GM21825 (cell line): ENCODE results near the gene RPRM.
"Not testable (repeated sequence)": the region's sequence is repeated elsewhere in the genome, so short reads cannot be mapped to it uniquely, and the experiment has no call there.

Experiments used
- ATAC-seq: cut with Tn5 transposase; IDR thresholded peaks from one replicate; pipeline ENCODE4 v1.9.1; 2021; ENCODE audit warnings: mild to moderate bottlenecking, moderate library complexity; ENCODE audit not compliant: unreplicated experiment

Gene RPRM

DNA sequence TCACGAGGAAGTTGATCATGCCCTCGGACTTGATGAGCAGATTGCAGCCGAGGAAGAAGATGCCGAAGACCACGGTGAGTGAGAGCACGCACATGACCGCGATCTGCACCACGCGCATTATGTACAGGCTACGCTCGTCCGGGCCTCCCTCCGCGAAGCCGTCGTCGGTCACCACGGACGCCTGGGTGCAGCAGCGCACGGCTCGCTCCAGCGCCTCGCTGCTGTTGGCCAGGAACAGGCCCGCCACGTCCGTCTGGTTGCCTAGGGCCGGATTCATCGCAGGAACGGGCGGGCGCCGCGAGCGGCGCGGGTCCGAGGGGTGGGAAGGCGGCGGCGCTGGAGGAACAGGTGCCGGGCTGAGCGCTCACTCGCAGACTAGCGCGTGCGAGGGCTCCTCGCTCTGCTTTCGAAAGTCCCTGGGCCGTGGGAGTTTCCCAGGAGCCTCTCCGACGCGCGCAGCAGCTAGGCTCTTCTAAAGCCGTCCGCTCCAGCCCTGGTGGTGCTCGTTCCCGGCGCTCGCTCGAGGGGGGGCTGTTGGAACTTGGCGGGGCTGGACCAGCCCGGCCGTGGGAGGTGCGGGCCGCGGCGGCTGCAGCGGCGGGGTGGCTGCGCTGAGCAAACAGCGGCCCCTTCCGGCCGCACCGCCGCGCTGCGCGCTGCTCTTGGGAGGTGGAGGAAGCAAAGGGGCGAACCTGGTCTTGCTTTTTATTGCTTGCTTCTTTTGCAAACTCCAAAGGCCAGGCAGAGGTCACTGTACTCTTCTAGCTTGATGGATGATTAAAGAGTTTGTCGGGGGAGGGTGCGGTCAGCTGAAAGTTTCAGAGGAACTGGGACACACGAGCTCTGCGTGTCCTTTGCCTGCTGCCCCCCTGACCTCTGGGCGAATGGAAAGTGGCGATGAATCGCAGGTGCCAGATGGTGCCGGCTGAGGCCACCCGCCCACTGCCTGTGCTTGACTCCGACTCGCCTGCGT lies at the start of gene RPRM:
Gene RPRM, minus strand, starts transcription at position 474 of the 973 bp plus-strand sequence. Its CDS starts 197 bp downstream, at position 277.
- peak; percentile 93 for ATAC-seq

DNA sequence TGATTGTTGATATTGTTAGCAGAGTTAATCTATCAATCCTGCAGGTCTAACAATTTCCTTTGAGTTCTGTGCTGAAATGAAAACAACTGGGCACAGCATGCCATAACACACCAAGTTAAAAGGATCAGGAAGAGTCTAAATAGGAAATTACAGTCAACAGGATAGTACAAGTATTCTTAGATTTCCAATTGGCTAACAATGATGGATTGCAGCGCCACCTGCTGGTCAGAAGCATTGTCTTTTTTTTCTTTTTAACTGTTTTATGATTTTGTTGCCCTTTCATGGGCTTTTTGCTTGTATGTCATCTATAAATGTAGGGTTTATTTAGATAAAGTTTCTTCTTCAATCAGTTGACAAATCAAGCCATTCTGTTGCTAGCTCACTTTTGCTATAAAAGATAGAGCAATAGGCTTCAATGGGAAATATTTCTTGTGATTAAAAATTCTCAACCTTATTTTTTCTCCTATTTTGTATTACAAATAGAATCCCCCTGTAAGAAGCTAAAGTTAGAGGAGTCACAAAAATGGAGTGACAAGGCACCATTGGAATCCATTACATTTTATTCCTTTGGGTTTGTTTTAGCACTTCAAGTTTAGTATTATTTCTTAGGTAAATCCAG lies 40.8 kb upstream of the RPRM start:
- ATAC-seq, result no peak

DNA sequence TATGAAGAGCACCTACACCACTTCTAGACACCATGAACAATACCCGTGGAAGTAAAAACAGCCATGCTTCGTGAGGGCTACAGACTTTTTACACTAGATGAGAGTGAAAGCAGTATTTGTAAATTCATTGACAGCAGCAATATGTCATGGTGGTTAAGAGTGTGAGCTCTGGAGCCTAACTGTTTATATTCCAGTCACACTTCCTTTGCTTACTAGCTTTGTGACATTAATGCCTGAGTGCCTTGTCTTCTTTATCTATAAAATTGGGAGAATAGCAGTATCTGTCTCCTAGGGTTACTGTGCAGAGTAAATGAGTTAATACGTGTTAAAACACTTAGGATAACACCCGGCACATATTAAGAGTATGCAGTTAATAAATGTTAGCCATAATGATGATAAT lies 33.8 kb upstream of the RPRM start:
- no peak for ATAC-seq

DNA sequence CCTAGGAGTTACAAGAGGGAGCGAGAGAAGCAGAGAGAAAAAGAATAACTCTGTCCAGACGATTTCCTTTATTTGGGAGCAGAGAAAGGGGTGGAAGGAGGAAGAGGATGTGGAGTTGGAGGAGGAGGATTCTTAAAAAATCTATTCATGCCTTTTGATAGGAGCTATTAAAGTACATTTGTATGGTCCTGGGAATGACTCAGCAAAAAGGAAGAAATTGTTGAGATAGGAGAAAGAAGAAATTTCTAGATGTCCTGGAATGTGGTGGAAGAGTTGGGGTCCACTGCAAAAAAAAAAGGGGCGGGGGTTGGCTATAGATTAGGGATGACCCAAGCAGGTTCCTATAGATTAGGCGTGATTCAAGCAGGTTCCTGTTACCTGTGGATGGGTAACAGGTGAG lies 32.4 kb upstream of the RPRM start:
- no peak for ATAC-seq

DNA sequence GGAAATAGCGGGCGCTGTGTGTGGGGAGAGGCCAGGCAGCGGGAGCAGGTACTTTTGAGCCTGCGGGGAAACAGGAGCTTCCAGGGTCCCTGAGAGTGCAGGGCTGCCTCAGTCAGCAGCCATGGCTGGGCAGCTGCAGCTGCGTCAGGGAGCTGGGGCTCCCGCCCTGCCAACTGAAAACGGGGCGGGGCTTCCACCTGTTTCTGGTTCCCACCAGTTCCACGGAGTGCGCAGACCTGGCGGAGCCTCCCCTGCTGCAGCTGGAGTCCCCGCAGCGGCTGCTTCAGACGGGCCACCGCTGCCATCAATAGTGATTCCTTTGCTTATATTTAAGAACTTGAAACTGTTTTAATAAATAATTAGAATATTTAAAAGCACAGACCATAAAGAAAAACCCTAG lies 30.6 kb upstream of the RPRM start:
- no peak for ATAC-seq

DNA sequence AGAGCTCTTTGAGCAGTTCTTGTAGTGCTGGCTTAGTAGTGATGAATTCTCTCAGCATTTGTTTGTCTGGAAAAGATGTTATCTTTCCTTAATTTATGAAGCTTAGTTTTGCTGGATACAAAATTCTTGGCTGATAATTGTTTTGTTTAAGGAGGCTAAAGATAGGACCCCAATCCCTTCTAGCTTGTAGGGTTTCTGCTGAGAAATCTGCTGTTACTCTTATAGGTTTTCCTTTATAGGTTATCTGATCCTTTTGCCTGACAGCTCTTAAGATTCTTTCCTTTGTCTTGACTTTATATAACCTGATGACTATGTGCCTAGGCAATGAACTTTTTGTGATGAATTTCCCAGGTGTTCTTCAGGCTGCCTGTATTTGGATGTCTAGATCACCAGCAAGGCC lies 27.9 kb upstream of the RPRM start:
- ATAC-seq, result not testable (repeated sequence)

DNA sequence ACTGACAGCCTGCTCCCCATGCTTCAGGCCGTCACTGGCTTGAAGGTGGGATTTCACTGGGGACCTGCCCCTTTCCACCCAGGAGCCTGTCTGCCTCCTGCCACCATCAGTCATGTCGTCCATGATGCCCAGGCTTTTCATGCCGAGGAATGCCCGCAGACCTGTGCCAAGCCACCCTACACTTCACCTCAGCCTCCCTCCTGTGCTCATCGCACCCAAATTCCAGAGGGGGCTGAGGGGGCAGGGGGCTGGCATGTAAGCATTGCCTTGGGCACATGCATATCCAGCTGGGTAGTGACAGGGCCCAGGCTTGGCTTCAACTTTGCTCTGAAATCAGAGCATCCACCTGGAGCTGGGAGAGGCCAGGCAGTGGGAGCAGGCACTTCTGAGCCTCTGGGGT lies 20.9 kb upstream of the RPRM start:
- ATAC-seq, result no peak

DNA sequence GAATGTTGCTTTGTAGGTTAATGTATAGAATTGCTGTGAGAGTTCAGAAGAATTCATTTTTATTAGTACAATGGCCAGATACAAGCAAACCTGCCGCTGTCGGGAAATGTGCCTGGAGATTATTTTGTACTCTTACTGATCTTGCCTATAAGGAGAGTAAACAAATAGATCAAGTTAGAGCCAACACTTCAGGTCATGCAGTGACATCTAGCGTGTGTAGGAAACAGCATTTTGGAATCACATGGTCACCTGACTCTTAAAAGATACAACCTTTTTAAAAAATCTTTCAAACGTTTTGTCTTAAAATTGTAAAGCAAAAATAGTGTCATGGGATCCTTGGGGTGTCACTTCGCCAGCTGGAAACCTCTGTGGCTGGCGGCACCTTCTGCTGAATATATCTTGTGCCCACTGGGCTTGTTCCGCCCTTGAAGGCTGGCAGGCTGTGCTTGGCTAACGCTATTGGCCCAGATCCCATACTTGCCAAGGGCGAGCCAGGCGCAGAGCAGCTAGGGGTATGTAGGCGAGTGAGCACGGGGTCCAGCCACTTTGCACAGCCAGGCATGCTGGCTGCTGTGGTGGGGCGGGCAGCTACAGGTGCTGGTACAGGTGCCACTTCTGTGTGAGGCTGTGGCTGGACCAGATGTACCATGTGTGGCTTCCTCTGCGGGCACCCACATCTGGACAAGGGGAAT lies 19.5 kb upstream of the RPRM start:
- no peak for ATAC-seq

DNA sequence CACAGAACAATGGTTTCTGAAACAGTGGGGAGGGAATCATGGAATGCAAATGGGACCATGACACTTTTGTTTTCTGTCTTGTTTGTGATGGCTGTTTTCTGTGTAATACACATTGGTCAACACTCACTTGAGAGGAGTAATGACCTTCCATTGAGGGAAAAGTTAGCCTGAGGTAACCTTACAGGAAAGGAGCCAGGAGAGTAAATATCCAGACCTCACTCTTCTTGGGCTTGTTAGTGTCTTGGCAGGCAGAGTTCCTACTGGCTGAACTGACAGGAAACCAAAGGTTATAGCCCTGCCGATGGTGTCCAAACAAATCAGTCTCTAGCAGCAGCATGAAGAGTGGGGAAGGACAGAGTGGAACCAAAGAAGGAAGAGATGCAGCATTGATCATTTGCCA lies 17.2 kb upstream of the RPRM start:
- ATAC-seq, result no peak

DNA sequence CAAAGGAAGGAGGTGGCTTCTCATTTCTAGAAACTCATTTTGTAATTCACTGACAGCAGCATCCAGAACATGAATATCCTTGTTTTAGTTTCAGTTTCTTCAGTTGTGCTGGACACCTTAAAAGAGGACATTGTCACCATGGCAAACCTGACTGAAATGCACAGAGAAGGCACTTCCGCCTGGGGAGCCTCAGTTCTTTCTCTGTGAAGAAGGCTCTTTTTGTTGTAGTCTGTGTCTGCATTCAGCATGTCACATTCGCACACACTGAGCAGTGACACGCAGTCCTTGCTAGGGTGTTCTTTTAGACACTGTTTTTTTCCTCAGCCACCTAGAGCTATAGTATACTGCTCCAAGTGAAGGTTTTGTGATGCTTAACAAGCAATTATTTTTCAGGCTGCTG lies 9.5 kb upstream of the RPRM start:
- no peak for ATAC-seq

DNA sequence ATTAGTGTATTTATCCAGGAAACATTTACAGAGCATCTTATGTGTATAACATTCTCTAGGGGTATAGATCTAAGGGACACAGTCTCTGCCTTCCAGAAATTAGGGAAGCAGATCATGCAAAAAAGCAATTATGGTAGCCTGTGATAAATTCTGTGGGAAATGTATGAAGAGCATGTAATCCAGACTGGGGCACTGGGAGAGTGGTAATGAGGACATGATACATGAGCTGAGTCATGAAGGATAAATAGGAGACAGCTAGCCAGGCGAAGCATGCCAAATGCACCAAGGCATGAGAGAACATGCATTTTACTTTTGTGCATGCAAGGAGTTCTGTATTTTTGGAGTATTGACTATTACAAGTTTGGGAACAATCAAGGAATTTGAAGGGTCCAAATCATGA lies 8.9 kb upstream of the RPRM start:
- no peak for ATAC-seq

DNA sequence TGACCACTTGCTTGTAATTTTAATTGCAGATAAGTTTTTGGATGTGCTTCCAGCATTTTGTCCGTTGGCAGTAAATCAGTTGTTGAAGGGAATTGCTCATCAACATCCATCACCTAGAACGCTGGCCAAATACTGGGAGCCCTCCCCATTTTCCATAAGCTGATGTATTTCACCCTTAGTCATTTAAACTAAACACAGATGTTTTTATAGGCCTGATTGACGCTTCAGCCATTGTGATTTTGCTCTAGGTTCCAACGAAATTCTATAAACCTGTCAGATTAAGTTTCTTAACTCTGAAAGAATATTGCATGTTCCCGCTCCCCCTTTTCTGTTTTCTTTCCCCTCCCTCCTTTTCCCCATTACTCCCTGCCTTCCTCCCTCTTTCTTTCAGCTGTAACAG lies 1.0 kb upstream of the RPRM start:
- no peak for ATAC-seq

DNA sequence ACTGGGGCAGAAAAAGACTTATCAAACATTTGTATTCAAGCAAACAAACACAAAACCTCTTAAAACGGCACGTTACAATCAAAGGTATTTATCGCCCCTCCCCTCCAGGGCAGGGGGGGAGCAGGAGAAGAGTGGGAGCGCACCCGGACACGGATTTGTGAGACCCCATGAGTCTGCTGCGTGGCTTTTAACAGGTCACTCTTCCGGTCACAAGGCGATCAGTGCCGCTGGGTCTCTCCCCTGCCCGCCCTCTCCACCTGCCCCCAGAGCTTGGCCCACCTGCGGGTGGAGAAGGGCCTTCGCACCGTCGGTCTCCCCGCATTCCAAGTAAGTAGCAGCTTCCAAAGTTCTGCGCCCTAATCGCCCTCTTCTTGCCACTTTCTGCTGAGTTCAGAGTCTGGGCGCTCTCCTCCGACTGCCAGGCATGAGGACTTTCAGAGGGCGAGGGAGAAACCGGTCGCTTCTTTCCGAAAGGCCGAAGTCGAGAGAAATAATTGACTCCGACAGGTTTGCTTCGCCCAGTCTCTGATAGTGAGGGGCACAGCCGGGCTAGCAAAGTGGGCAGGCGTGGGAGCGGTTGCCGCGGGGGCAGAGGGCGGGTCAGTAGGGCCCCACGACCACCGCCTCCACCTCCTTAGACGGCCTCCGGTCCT lies 800 bp downstream of the RPRM start:
- no peak for ATAC-seq

DNA sequence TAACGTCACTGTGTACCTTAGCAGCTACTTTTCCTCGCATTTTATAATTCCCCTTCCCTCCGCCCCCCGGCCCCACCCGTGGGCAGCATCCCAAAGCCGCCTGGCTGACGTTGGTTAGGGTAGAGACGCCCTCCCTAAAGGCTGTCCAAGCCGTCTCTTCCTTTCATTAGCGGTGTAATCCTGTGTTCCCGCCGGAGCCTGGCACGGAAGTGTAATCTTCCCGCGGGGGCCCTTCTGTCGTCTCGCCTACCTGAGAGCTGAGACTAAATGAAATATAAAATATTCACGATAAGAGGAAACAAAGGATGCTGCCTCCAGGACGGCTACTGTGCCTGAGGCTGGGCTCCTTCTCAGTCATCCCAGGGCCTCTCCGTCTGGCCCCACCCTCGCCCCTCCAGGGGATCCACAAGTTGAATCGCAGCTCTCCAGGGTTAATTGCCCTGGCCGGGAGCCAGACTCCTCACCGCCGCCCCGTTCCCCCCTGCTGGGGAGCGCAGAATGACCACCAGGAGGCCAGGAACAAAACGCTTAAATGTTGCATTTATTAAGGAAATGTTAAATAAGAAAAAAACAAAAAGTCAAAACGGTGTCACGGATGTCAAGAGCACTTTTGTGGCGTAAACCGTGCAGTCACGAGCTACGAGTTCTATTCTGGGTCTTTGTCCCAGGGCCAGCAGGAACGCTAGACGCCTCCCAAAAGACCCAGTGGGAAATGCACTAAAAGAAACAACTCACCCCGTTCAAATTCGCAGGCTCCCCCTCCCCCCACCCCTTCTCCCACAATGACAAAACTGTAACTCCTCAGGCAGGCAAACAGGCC lies 1.5 kb downstream of the RPRM start:
- ATAC-seq, result no peak

DNA sequence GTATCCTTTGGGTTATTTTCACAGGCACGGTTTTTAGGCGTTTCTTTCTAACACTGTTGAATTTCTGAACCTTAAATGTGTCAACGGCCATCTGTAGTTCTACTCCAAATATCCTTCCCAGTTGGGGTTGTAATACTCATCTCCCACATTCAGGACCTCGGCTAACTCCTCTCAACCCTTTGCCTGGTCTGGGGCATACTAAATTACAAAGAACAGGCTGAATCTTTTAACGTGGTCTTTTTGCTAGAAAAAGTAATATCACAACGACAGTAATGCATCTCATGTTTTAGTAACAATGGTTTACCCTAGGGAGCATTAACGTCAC lies 2.1 kb downstream of the RPRM start:
- no peak for ATAC-seq

DNA sequence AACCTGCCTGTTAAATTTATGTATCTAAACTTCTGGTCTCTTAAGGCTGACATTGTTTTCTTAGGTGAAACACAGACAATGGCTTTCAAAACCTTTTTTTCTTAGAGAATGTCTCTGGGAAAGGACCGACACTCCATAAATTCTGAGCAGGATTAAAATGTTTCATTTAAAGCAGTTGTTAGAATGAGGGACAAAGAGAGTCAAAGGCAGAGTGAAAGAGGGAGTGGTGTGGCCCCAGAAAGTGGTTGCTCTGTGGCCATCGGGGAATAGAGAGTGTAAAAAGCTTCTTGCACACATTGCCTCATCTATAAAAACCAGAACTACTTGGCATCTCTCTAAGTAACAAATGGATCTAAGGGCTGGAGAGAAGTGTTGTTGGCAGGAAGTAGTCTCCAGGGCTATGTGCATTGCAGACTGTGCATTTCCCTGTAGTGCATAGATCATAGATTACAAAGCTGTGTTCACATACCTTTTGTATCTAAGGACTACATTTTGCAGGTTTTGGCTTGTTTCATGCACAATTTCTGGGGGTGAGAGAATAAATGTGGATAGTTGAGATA lies 3.6 kb downstream of the RPRM start:
- ATAC-seq, result no peak

DNA sequence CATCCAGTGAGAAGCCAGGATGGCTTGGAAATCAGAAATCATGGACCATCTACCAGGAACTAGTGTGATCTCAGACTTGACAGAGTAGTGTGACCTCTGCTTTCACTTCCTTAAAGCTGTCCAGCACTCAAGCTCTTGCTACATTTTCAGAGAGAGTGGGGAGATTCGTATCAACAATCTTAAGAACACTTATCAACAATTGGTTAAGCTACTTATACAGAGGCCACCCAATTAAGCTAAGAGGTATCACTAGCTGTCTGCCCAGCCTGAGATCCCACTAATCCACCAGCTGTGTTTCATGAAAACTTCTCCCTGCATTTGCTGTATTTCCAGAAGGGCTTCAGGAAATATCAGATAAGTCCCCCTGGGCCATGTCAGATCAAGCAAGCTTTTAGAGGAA lies 4.2 kb downstream of the RPRM start:
- ATAC-seq, result no peak

DNA sequence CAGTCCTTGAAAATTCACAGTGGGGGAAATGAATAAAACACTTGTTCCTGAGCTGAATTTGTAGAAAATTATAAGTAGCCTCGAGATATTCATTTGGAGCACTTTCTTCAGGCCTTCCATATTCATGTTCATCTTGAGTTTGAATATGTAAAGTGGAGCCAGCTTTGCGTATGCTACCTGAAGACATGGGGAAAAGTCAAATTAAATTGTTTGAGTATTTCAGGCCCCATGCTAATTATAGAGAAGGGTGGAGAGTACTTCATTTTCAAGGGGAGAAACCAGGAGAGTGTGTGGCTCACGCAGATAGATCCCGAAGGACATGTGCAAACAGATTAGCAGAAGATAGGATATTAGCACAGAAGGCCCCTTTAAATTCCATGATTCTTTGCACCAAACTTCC lies 7.7 kb downstream of the RPRM start:
- no peak for ATAC-seq

DNA sequence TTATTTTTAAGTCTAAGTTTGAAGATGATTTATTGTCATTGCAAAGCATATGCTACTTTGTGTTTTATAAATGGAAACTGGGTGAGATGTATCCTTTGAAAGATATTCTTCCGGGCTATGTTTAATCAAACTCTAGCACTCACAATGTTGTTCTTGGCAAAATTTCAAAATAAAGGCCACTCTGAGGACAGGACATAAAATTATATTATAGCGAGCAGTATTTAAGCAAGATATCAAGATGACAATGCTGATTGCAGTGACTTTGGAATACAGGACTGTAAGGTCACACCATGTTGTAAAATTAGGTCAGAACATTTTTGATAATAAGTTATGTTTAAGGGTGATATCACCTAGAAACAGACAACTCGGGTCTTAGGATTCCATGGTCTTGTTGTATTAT lies 14.2 kb downstream of the RPRM start:
- no peak for ATAC-seq

DNA sequence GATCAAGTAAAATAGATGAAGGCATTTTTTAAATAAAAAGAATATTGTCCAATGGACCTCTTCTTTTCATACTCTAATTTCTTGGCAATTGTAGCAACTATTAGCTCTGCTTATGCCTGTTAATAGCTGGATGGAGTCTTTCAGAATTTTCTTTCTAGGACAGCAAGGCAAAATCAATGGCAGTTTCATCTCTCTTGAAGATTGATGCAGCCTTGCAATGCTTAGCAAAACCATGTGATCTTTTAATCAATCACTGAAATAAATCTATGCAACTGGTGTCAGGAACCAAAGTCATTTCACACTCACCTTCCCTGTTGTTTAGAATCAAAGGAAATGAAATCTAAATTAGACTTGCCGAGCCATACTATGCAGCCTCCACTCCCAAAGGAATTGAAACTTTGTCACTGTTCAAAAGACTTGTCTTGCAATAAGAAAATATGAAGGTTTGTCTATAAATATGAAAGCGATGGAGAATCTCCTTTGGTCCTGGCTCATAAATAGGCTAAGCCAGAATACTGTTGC lies 16.2 kb downstream of the RPRM start:
- ATAC-seq, result no peak
